CD14-positive monocyte (primary cell): ENCODE data around the gene RALGAPA2. TPM values are rescaled to one million over a fixed set of nuclear protein-coding genes. Genes with fewer than 3 reads are reported as not detected.
A peak's percentile ranks its signal among the peaks of the same experiment; 100 is the strongest.

Source experiments
- DNase-seq, 3 donors: peaks; one replicate each; pipeline ENCODE4 v3.0.0-alpha.2; 2011 to 2022
- H2AFZ ChIP-seq: 2 replicates; pipeline ENCODE4 v1.6.0; 2012; ENCODE audit warnings: mild to moderate bottlenecking, low read depth, low read length, inconsistent platforms; ENCODE audit not compliant: insufficient read depth, poor library complexity, severe bottlenecking
- H3K27ac ChIP-seq, 2 donors: 1 replicate in 1 of 2; 2 replicates in 1 of 2; pipeline ENCODE4 v1.5.1; 2012 to 2013; ENCODE audit warnings: low read length in 2 of 2, control low read depth in 1 of 2, inconsistent platforms in 1 of 2, low read depth in 1 of 2, mild to moderate bottlenecking in 1 of 2
- H3K27me3 ChIP-seq, 2 donors: one replicate each; pipeline versions ENCODE4 v1.6.0 to v1.6.1; 2011 to 2013; ENCODE audit warnings: low read length in 2 of 2; ENCODE audit not compliant: control insufficient read depth in 2 of 2, insufficient read depth in 2 of 2
- H3K36me3 ChIP-seq, 2 donors: replicated peaks in 1 of 2; 1 replicate in 1 of 2; 2 replicates in 1 of 2; pipeline versions ENCODE4 v1.5.1 to v1.6.1; 2012 to 2013; ENCODE audit warnings: low read length in 2 of 2, control low read depth in 1 of 2, inconsistent platforms in 1 of 2, mild to moderate bottlenecking in 1 of 2; ENCODE audit not compliant: insufficient read depth in 2 of 2, control insufficient read depth in 1 of 2
- H3K4me1 ChIP-seq, 2 donors: 1 replicate in 1 of 2; 2 replicates in 1 of 2; pipeline versions ENCODE4 v1.5.1 to v1.6.1; 2012 to 2013; ENCODE audit warnings: low read length in 2 of 2, control low read depth in 1 of 2, inconsistent platforms in 1 of 2, mild to moderate bottlenecking in 1 of 2, moderate library complexity in 1 of 2; ENCODE audit not compliant: insufficient read depth in 2 of 2, control insufficient read depth in 1 of 2
- H3K4me2 ChIP-seq: replicated peaks from 2 replicates; pipeline ENCODE3; 2012; ENCODE audit warnings: low read length, moderate library complexity, mild to moderate bottlenecking; ENCODE audit not compliant: poor library complexity, severe bottlenecking; ENCODE audit errors: extremely low read depth
- H3K4me3 ChIP-seq, 3 experiments: fragments of 200-600 bp in 1 of 3; sonication (generic) in 1 of 3; replicated peaks in 1 of 3; 1 replicate in 2 of 3; 2 replicates in 1 of 3; pipeline ENCODE4 v1.5.1; 2011 to 2013; ENCODE audit warnings: low read length in 3 of 3, mild to moderate bottlenecking in 3 of 3, control low read depth in 2 of 3, low read depth in 2 of 3, inconsistent platforms in 1 of 3, moderate library complexity in 1 of 3
- H3K79me2 ChIP-seq: 2 replicates; pipeline ENCODE4 v1.6.0; 2012; ENCODE audit warnings: mild to moderate bottlenecking, control low read depth, inconsistent platforms, low read length, moderate library complexity; ENCODE audit not compliant: insufficient read depth
- H3K9ac ChIP-seq: 2 replicates; pipeline ENCODE4 v1.6.0; 2017; ENCODE audit warnings: low read length, mild to moderate bottlenecking; ENCODE audit not compliant: insufficient read depth, poor library complexity, severe bottlenecking
- H3K9me3 ChIP-seq, 2 donors: replicated peaks in 1 of 2; 1 replicate in 1 of 2; 2 replicates in 1 of 2; pipeline versions ENCODE4 v1.5.1 to v1.6.1; 2012 to 2013; ENCODE audit warnings: low read length in 2 of 2, control low read depth in 1 of 2; ENCODE audit not compliant: control insufficient read depth in 1 of 2, insufficient read depth in 1 of 2
- H4K20me1 ChIP-seq: 2 replicates; pipeline ENCODE4 v1.6.0; 2012; ENCODE audit warnings: mild to moderate bottlenecking, low read length, control low read depth, moderate library complexity; ENCODE audit not compliant: insufficient read depth
- H3K27ac Mint-ChIP-seq, 7 donors: one replicate each; pipeline ENCODE4 v1.8.0; 2020; ENCODE audit warnings: mild to moderate bottlenecking in 7 of 7, mixed read lengths in 7 of 7, moderate library complexity in 6 of 7, inconsistent platforms in 2 of 7
- H3K27me3 Mint-ChIP-seq, 3 donors: one replicate each; pipeline ENCODE4 v1.8.0; 2021 to 2022; ENCODE audit warnings: low read depth in 3 of 3, mild to moderate bottlenecking in 3 of 3, mixed read lengths in 3 of 3, moderate library complexity in 3 of 3, inconsistent platforms in 1 of 3
- H3K36me3 Mint-ChIP-seq, 2 donors: one replicate each; pipeline ENCODE4 v1.8.0; 2020; ENCODE audit warnings: mixed read lengths in 2 of 2, inconsistent platforms in 1 of 2, mild to moderate bottlenecking in 1 of 2
- H3K4me1 Mint-ChIP-seq: one replicate; pipeline ENCODE4 v1.8.0; 2020; ENCODE audit warnings: mild to moderate bottlenecking, mixed read lengths
- H3K4me3 Mint-ChIP-seq, 2 donors: one replicate each; pipeline ENCODE4 v1.8.0; 2020; ENCODE audit warnings: mild to moderate bottlenecking in 2 of 2, mixed read lengths in 2 of 2, moderate library complexity in 1 of 2
- H3K9me3 Mint-ChIP-seq, 7 donors: one replicate each; pipeline ENCODE4 v1.8.0; 2020 to 2022; ENCODE audit warnings: mixed read lengths in 7 of 7, mild to moderate bottlenecking in 6 of 7, moderate library complexity in 6 of 7, inconsistent platforms in 2 of 7
- WGBS: methylation state at CpG from one replicate; pipeline ENCODE4 v1.1.5; 2013; ENCODE audit warnings: missing lambda C conversion rate; ENCODE audit not compliant: insufficient coverage; 5-methylcytosine and 5-hydroxymethylcytosine counted together
- intact Hi-C, 2 donors: fragments of 100-400 bp; cut with micrococcal nuclease; formaldehyde crosslinking; loops; one replicate each; pipeline versions ENCODE4 v1.15.0 to v1.15.1; 2023
- polyA plus RNA-seq, 3 donors: library from polyadenylated mRNA; depleted of rRNA in 1 of 3; unstranded in 2 of 3; stranded (reverse) in 1 of 3; fragments of 300-500 nt in 2 of 3; fragments of >200 nt in 1 of 3; fragmentation: Illumina TruSeq in 2 of 3; gene quantifications; 1 replicate in 2 of 3; 2 replicates in 1 of 3; pipeline ENCODE4 v1.2.3, GENCODE V29; 2012 to 2021
- TF ChIP-seq, protein P1 (sequence below): fragments of 200-600 bp; IDR thresholded peaks from one replicate; pipeline ENCODE4 v1.8.0; 2022; ENCODE audit warnings: antibody characterized with exemption, mild to moderate bottlenecking

The RALGAPA2 gene
- polyA plus RNA-seq, 3 donors: 6.2 to 13.0 (median 8.9) TPM

DNA sequence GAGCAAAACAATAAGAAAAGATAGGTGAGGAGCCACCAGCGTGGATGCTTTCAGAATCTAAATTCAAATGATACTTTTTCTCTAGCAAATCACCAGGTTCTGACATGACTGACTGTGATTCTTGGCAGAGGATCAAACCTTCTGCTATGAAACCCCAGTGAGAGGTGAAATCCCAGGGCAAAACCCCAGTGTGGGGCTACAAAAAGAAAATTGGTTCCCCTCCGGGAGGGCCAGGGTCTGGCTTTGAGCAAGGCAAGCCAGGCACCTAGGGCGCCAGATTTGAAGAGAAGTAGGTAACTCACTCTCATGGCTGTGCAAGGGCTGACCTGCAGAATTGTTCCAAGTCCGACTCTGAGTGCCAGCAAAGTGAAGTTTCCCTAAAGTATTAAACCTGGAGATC, 20.2 kb upstream of the RALGAPA2 start:
- Histone ChIP-seq H3K4me3 (no peak overlapping the region), H4K20me1 (no peaks in the 10 kb centered on the region), H3K9me3 (no peaks in the 10 kb centered on the region), H3K4me2 (no peak overlapping the region), H3K79me2 (no peaks in the 10 kb centered on the region), H3K9ac (no peak overlapping the region), H3K36me3 (no peaks in the 10 kb centered on the region), H3K27me3 (no peaks in the 10 kb centered on the region), H3K27ac (peak overlapping the region; percentile 83 to 89), H2AFZ (no peak overlapping the region), H3K4me1 (peaks cover 44 to 53% of the 10 kb centered on the region in 2 donors)
- H3K27ac Mint-ChIP-seq: peak overlapping the region; percentile 80 to 96 (median 93)
- no peak for DNase-seq
- intact Hi-C loops: loop anchor here in 1 of 2 donors (5.0 kb wide), 1 partner anchor 50 kb away; no protein-coding TSS in a partner anchor
- 90% methylated on average over 3 of the region's 4 CpGs for WGBS
- peaks cover 0 to 2% of the 10 kb centered on the region in 2 donors for H3K36me3 Mint-ChIP-seq
- no peaks in the 10 kb centered on the region for H3K9me3 Mint-ChIP-seq
- TF ChIP-seq, protein P1, sequence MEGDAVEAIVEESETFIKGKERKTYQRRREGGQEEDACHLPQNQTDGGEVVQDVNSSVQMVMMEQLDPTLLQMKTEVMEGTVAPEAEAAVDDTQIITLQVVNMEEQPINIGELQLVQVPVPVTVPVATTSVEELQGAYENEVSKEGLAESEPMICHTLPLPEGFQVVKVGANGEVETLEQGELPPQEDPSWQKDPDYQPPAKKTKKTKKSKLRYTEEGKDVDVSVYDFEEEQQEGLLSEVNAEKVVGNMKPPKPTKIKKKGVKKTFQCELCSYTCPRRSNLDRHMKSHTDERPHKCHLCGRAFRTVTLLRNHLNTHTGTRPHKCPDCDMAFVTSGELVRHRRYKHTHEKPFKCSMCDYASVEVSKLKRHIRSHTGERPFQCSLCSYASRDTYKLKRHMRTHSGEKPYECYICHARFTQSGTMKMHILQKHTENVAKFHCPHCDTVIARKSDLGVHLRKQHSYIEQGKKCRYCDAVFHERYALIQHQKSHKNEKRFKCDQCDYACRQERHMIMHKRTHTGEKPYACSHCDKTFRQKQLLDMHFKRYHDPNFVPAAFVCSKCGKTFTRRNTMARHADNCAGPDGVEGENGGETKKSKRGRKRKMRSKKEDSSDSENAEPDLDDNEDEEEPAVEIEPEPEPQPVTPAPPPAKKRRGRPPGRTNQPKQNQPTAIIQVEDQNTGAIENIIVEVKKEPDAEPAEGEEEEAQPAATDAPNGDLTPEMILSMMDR: no peak
- H3K4me3 Mint-ChIP-seq: no peak overlapping the region
- no peaks in the 10 kb centered on the region for H3K27me3 Mint-ChIP-seq
- peaks cover 51% of the 10 kb centered on the region for H3K4me1 Mint-ChIP-seq

DNA sequence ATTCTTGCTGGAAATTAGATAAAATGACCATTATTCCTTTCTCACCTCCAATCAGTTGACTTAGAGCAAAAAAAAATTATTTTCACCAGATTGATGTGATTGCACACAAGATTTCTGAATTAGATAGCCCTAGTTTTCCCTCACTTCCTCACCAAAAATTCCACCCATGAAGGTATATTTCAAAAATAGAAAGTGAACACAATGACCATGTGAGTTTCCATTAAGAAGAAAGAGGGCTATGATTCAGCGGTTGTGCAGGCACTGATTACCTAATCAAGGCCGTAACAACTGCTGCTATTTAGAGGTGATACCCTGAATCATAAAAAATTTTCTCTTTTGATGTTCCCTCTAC, 19.5 kb upstream of the RALGAPA2 start:
- intact Hi-C loops: loop anchor here in 1 of 2 donors (5.0 kb wide), 1 partner anchor 50 kb away; no protein-coding TSS in a partner anchor
- H3K36me3 Mint-ChIP-seq: peaks cover 0 to 2% of the 10 kb centered on the region in 2 donors
- Histone ChIP-seq H3K4me3 (no peak overlapping the region), H4K20me1 (no peaks in the 10 kb centered on the region), H3K79me2 (no peaks in the 10 kb centered on the region), H3K9ac (no peak overlapping the region), H3K27me3 (no peaks in the 10 kb centered on the region), H3K4me2 (no peak overlapping the region), H3K36me3 (no peaks in the 10 kb centered on the region), H3K9me3 (no peaks in the 10 kb centered on the region), H2AFZ (no peak overlapping the region), H3K4me1 (peaks cover 40 to 48% of the 10 kb centered on the region in 2 donors), H3K27ac (peak overlapping the region in 1 of 2 donors; percentile 51)
- TF ChIP-seq, protein P1: no peak
- 20% methylated on average over 1 of the region's 2 CpGs for WGBS
- H3K27ac Mint-ChIP-seq: peak overlapping the region; percentile 56 to 96 (median 89)
- H3K9me3 Mint-ChIP-seq: no peaks in the 10 kb centered on the region
- peaks cover 45% of the 10 kb centered on the region for H3K4me1 Mint-ChIP-seq
- H3K27me3 Mint-ChIP-seq: no peaks in the 10 kb centered on the region
- peak; percentile 69 to 94 (median 87) for DNase-seq
- peak overlapping the region in 1 of 2 donors; percentile 40 for H3K4me3 Mint-ChIP-seq
